Heart left ventricle (tissue), 16 donors: Measurements from ENCODE around the gene VWA8. TPM values are rescaled to one million over a fixed set of nuclear protein-coding genes. Genes with fewer than 3 reads are reported as not detected.
A peak's percentile ranks its signal among the peaks of the same experiment; 100 is the strongest.
"Not testable (repeated sequence)": the region's sequence is repeated elsewhere in the genome, so short reads cannot be mapped to it uniquely, and the experiment has no call there.

ENCODE experiments used
- ATAC-seq, 4 donors: fragments of 200-7000 bp; cut with Tn5 transposase; one replicate each; pipeline ENCODE4 v1.9.1; 2020 to 2022; ENCODE audit warnings: moderate library complexity in 4 of 4, mild to moderate bottlenecking in 3 of 4, moderate number of reproducible peaks in 1 of 4
- DNase-seq, 5 donors: peaks; one replicate each; pipeline ENCODE4 v3.0.0-alpha.2; 2020
- H3K27ac ChIP-seq, 12 donors: fragments of 200-600 bp; sonication (generic) in 4 of 12; one replicate each; pipeline versions ENCODE4 v1.5.0 to v1.8.0; 2016 to 2022; ENCODE audit warnings: mild to moderate bottlenecking in 2 of 12
- H3K27me3 ChIP-seq, 9 donors: fragments of 200-600 bp; sonication (generic) in 2 of 9; one replicate each; pipeline versions ENCODE4 v1.5.1 to v1.8.0; 2016 to 2022; ENCODE audit warnings: mild to moderate bottlenecking in 3 of 9
- H3K36me3 ChIP-seq, 9 donors: fragments of 200-600 bp; sonication (generic) in 2 of 9; one replicate each; pipeline versions ENCODE4 v1.5.0 to v1.8.0; 2018 to 2022; ENCODE audit warnings: mild to moderate bottlenecking in 2 of 9
- H3K4me1 ChIP-seq, 12 donors: fragments of 200-600 bp; sonication (generic) in 4 of 12; one replicate each; pipeline versions ENCODE4 v1.5.0 to v1.8.0; 2016 to 2022; ENCODE audit warnings: mild to moderate bottlenecking in 3 of 12
- H3K4me3 ChIP-seq, 12 donors: fragments of 200-600 bp; sonication (generic) in 4 of 12; one replicate each; pipeline versions ENCODE4 v1.5.0 to v1.8.0; 2017 to 2022; ENCODE audit warnings: mild to moderate bottlenecking in 9 of 12, moderate library complexity in 4 of 12
- H3K9me3 ChIP-seq, 12 donors: fragments of 200-600 bp; sonication (generic) in 4 of 12; one replicate each; pipeline versions ENCODE4 v1.5.0 to v1.8.0; 2016 to 2022; ENCODE audit warnings: mild to moderate bottlenecking in 1 of 12
- CTCF ChIP-seq, 12 donors: fragments of 200-600 bp; sonication (generic) in 4 of 12; IDR thresholded peaks; one replicate each; pipeline versions ENCODE4 v1.5.0 to v1.8.0; 2018 to 2022; ENCODE audit warnings: antibody characterized with exemption in 12 of 12, mild to moderate bottlenecking in 5 of 12
- POLR2A ChIP-seq, 2 donors: fragments of 450-650 bp; IDR thresholded peaks; one replicate each; pipeline ENCODE4 v1.6.1; 2017; ENCODE audit warnings: antibody characterized with exemption in 2 of 2, mild to moderate bottlenecking in 2 of 2, moderate library complexity in 2 of 2
- WGBS, 4 donors: extraction: QIAGEN DNeasy Blood & Tissue Kit in 2 of 4; methylation state at CpG; one replicate each; pipeline versions ENCODE4 v1.1.5 to v1.1.7; 2013 to 2018; 5-methylcytosine and 5-hydroxymethylcytosine counted together
- intact Hi-C, 10 donors: fragments of 100-400 bp; cut with DNase I; formaldehyde crosslinking; loops; one replicate each; pipeline versions ENCODE4 v1.11.1 to v1.14.2; 2022
- polyA plus RNA-seq, 2 donors: library from polyadenylated mRNA; stranded (reverse); fragments of 200-250 nt; gene quantifications; one replicate each; pipeline ENCODE4 v1.2.3, GENCODE V29; 2013
- total RNA-seq, 9 donors: library from RNA; depleted of rRNA in 2 of 9; stranded (reverse); fragments of >200 nt in 2 of 9; fragmentation: NEBNext Ultra II Directional in 3 of 9; extraction: Animal tissue kit (Norgen Biotek cat#: 25700) in 3 of 9; gene quantifications; one replicate each; pipeline versions ENCODE4 v1.1.0 to v1.2.4, GENCODE V29; 2016 to 2023
- donor health status: ischemic (EF 13 %, LVEDD 7.1; RV severe dilation, severe dysfunction).
- donor health status: healthy with polysubstance abuse.
- donor health status: DM: no; HTN: yes; CAD: no.
- donor health status: DM: no; HTN: no; CAD: no.
- donor health status: ischemic (EF 25% LVEDD 6.9; RV normal size, moderate dysfunction).
- donor health status: ischemic (EF 25% LVEDD 5.7; RV mildly dilated, moderate dysfunction).
- donor health status: healthy.
- donor health status: DM: yes; HTN: yes; CAD: no.
- donor health status: ischemic (EF 35%, LVEDD 5.7; RV mildly dilated, moderate dysfunction).
- donor health status: nonischemic (EF 11% LVEDD 7.7; RV severe dilation, severe dysfunction).
- donor health status: DM: yes; HTN: yes; CAD: no.
- donor health status: PGD.
- donor health status: ischemic (EF 29% LVEDD 5.4; RV normal size, mild dysfunction).
- donor health status: nonischemic (EF 23%, LVEDD 6.1; RV moderate dilation, normal function).

VWA8 gene
- total and polyA plus RNA-seq, 11 donors: 12.1 to 64.1 (median 41.8) TPM

- WGBS, 4 donors: 50 to 67% (median 60%) methylated on average over 2 of the region's 2 CpGs
- DNase-seq (peak in 1 of 5 donors; percentile 27), ATAC-seq (no peak)
- no peak for TF ChIP-seq CTCF (IDR thresholded peaks at IDR 0.05)
- TF ChIP-seq POLR2A (IDR thresholded peaks at IDR 0.05): no peak
- Histone ChIP-seq H3K9me3 (peaks cover 0 to 9% (median 0%) of the 10 kb centered on the region in 12 donors), H3K27me3 (no peaks in the 10 kb centered on the region), H3K4me3 (no peak overlapping the region), H3K4me1 (peaks cover 0 to 21% (median 7%) of the 10 kb centered on the region in 12 donors), H3K36me3 (no peaks in the 10 kb centered on the region), H3K27ac (peak overlapping the region in 1 of 12 donors; percentile 0)
- intact Hi-C loops: loop anchor here in 3 of 10 donors (10.0 kb wide), 3 partner anchors 57 to 203 kb away; partner anchors contain the start of gene DGKH (in 1 of the 3)
Measured at GRCh38 chr13:41842036-41842620, 118.8 kb downstream of the VWA8 start.

GRCh38 chr13:41837629-41838028 is 123.3 kb downstream of the VWA8 start:
- Histone ChIP-seq H3K27me3 (no peaks in the 10 kb centered on the region), H3K27ac (peak overlapping the region in 4 of 12 donors; percentile 2 to 44 (median 20)), H3K9me3 (no peaks in the 10 kb centered on the region), H3K4me1 (peaks cover 0 to 23% (median 8%) of the 10 kb centered on the region in 12 donors), H3K4me3 (no peak overlapping the region), H3K36me3 (peaks cover 0 to 15% (median 4%) of the 10 kb centered on the region in 9 donors)
- intact Hi-C loops: no loop called here
- ATAC-seq (peak in 1 of 4 donors; percentile 50), DNase-seq (no peak)
- 37 to 55% (median 45%) methylated on average over 2 of the region's 2 CpGs for WGBS, 4 donors
- TF ChIP-seq POLR2A (IDR thresholded peaks at IDR 0.05) (no peak), CTCF (IDR thresholded peaks at IDR 0.05) (no peak)

- H3K9me3 ChIP-seq: no peaks in the 10 kb centered on the region
- no peaks in the 10 kb centered on the region for H3K27me3 ChIP-seq
- ATAC-seq: no peak
- DNase-seq: no peak
- TF ChIP-seq CTCF (IDR thresholded peaks at IDR 0.05): no peak
- no peak for TF ChIP-seq POLR2A (IDR thresholded peaks at IDR 0.05)
- H3K4me3 ChIP-seq: no peak overlapping the region
- intact Hi-C loops: no loop called here
- 62 to 90% (median 84%) methylated on average over 2 of the region's 2 CpGs for WGBS, 4 donors
- H3K4me1 ChIP-seq: peaks cover 0 to 16% (median 8%) of the 10 kb centered on the region in 12 donors
- H3K27ac ChIP-seq: no peak overlapping the region
- peaks cover 0 to 23% (median 4%) of the 10 kb centered on the region in 9 donors for H3K36me3 ChIP-seq
Measured at GRCh38 chr13:41835871-41836270, 125.0 kb downstream of the VWA8 start.

- H3K4me1 ChIP-seq: peaks cover 0 to 16% (median 8%) of the 10 kb centered on the region in 12 donors
- DNase-seq, intact Hi-C loops, H3K27me3 ChIP-seq, ATAC-seq, H3K4me3 ChIP-seq, H3K9me3 ChIP-seq, H3K27ac ChIP-seq: not testable (repeated sequence)
- peaks cover 0 to 33% (median 8%) of the 10 kb centered on the region in 9 donors for H3K36me3 ChIP-seq
- 94 to 97% (median 96%) methylated on average over 3 of the region's 3 CpGs for WGBS, 4 donors
Measured at GRCh38 chr13:41834697-41835096, 126.2 kb downstream of the VWA8 start.
